DMS114 treated with DMSO at 0.1 percent for 48 hours (cell line): ENCODE data around the gene CIAO3.
"Not testable (repeated sequence)": the region's sequence is repeated elsewhere in the genome, so short reads cannot be mapped to it uniquely, and the experiment has no call there.

ENCODE experiments used
- DNase-seq: peaks from one replicate; lab custom pipeline; 2025; ENCODE audit not compliant: unreplicated experiment; lab: John Stamatoyannopoulos, UW

Gene CIAO3

GRCh38 chr16:725041-725376 is 15.8 kb downstream of the CIAO3 start:
- no peak for DNase-seq

GRCh38 chr16:724188-725040 is 16.4 kb downstream of the CIAO3 start:
- no peak for DNase-seq

- no peak for DNase-seq
Observed at GRCh38 chr16:723695-724094, 17.1 kb downstream of the CIAO3 start.

- DNase-seq, result no peak
Observed at GRCh38 chr16:722835-723633, 17.8 kb downstream of the CIAO3 start.

- DNase-seq, result no peak
Observed at GRCh38 chr16:721765-722540, 18.8 kb downstream of the CIAO3 start.

- peak; percentile 51 for DNase-seq
Observed at GRCh38 chr16:720990-721764, 19.6 kb downstream of the CIAO3 start, which contains the start of gene ANTKMT. TSS of gene ANTKMT (plus strand) at chr16:721146. CDS start at chr16:721275, 129 bp downstream.

GRCh38 chr16:720447-720989 is 20.3 kb downstream of the CIAO3 start:
- DNase-seq, result no peak

- peak; percentile 27 for DNase-seq
Observed at GRCh38 chr16:719815-720446, 20.9 kb downstream of the CIAO3 start.

- DNase-seq, result no peak
Observed at GRCh38 chr16:718922-719321, 21.9 kb downstream of the CIAO3 start.

- no peak for DNase-seq
Observed at GRCh38 chr16:718389-718788, 22.4 kb downstream of the CIAO3 start.

- no peak for DNase-seq
Observed at GRCh38 chr16:717450-718245, 23.1 kb downstream of the CIAO3 start.

GRCh38 chr16:716768-717325 is 23.9 kb downstream of the CIAO3 start:
- DNase-seq, result no peak

GRCh38 chr16:716200-716568 is 24.6 kb downstream of the CIAO3 start:
- no peak for DNase-seq

- DNase-seq, result no peak
Observed at GRCh38 chr16:715477-716199, 25.2 kb downstream of the CIAO3 start.

- DNase-seq, result peak; percentile 68
Observed at GRCh38 chr16:714558-715476, 26.0 kb downstream of the CIAO3 start, which contains the start of gene METRN. TSS of gene METRN (plus strand) at chr16:715118. CDS start at chr16:715290, 172 bp downstream.

- no peak for DNase-seq
Observed at GRCh38 chr16:714079-714478, 26.7 kb downstream of the CIAO3 start.

- not testable (repeated sequence) for DNase-seq
Observed at GRCh38 chr16:712740-713250, 28.0 kb downstream of the CIAO3 start.
